HepG2 (cell line): Measurements from ENCODE around the gene HRC. TPM values are rescaled to one million over a fixed set of nuclear protein-coding genes. Genes with fewer than 3 reads are reported as not detected.

Experiments
- ATAC-seq: fragments of 200-7000 bp; cut with Tn5 transposase; 3 replicates; pipeline ENCODE4 v1.9.1; 2020; ENCODE audit warnings: mild to moderate bottlenecking, moderate library complexity
- BruUV-seq: library from RNA; stranded (reverse); fragments of 400-500 nt; replicated peaks from 2 replicates; lab custom pipeline; 2021; lab: Mats Ljungman, UMichigan
- CTCF ChIA-PET: fragments of 300-600 bp; formaldehyde crosslinking; extraction: SDS; loops from one replicate; lab custom pipeline; 2021; ENCODE audit warnings: low total read pairs, inconsistent platforms, low intra/inter-chr PET ratio; lab: Yijun Ruan, JAX
- POLR2A ChIA-PET: fragments of 350-600 bp; sonication (Branson Sonifier 250); formaldehyde crosslinking; loops from one replicate; lab custom pipeline; 2020; ENCODE audit warnings: antibody characterized with exemption, inconsistent platforms; lab: Yijun Ruan, JAX
- DNase-seq: peaks from one replicate; pipeline ENCODE4 v3.0.0-alpha.2; 2015; ENCODE audit warnings: low spot score
- FAIRE-seq: peaks from 3 replicates; lab custom pipeline; 2011; peaks lifted over from hg19 to GRCh38; lab: Jason Lieb, UNC
- H2AFZ ChIP-seq: one replicate; pipeline ENCODE4 v1.6.1; 2011; ENCODE audit warnings: low read length, inconsistent platforms
- H3K27ac ChIP-seq: fragments of 300-600 bp; 3 replicates; pipeline ENCODE4 v1.8.0; 2011; ENCODE audit warnings: mixed run types, mild to moderate bottlenecking, mixed read lengths, low read length, inconsistent platforms; ENCODE audit not compliant: insufficient read depth; ENCODE audit errors: extremely low read length
- H3K27me3 ChIP-seq, 2 experiments: fragments of 200-600 bp in 1 of 2; 2 replicates in 1 of 2; 3 replicates in 1 of 2; pipeline versions ENCODE4 v1.6.0 to v1.8.0; 2011; ENCODE audit warnings: low read length in 2 of 2, mild to moderate bottlenecking in 2 of 2, moderate library complexity in 2 of 2, inconsistent platforms in 1 of 2; ENCODE audit not compliant: insufficient read depth in 2 of 2, control insufficient read depth in 1 of 2
- H3K36me3 ChIP-seq, 2 experiments: fragments of 200-600 bp in 1 of 2; replicated peaks in 1 of 2; 2 replicates in 1 of 2; 3 replicates in 1 of 2; pipeline versions ENCODE4 v1.5.1 to v1.8.0; 2011; ENCODE audit warnings: low read length in 2 of 2, inconsistent platforms in 1 of 2; ENCODE audit not compliant: insufficient read depth in 2 of 2, control insufficient read depth in 1 of 2
- H3K4me1 ChIP-seq: 2 replicates; pipeline ENCODE4 v1.5.1; 2012; ENCODE audit warnings: low read length, inconsistent platforms; ENCODE audit not compliant: insufficient read depth
- H3K4me2 ChIP-seq: 2 replicates; pipeline ENCODE4 v1.6.0; 2011; ENCODE audit warnings: low read depth, low read length, inconsistent platforms
- H3K4me3 ChIP-seq, 3 experiments: fragments of 200-600 bp in 1 of 3; sonication (generic), shearing (Covaris generic) in 1 of 3; replicated peaks in 1 of 3; 2 replicates each; pipeline ENCODE4 v1.5.1; 2011 to 2016; ENCODE audit warnings: low read length in 3 of 3, inconsistent platforms in 2 of 3, low read depth in 2 of 3, mild to moderate bottlenecking in 2 of 3, control low read depth in 1 of 3, mixed read lengths in 1 of 3; ENCODE audit not compliant: insufficient read depth in 1 of 3
- H3K79me2 ChIP-seq: one replicate; pipeline ENCODE4 v1.6.1; 2011; ENCODE audit warnings: low read length, inconsistent platforms; ENCODE audit not compliant: insufficient read depth
- H3K9ac ChIP-seq: 2 replicates; pipeline ENCODE4 v1.6.0; 2011; ENCODE audit warnings: mild to moderate bottlenecking, low read depth, low read length, inconsistent platforms; ENCODE audit not compliant: insufficient read depth
- H3K9me3 ChIP-seq: 2 replicates; pipeline ENCODE4 v1.5.1; 2012; ENCODE audit warnings: mild to moderate bottlenecking, low read length
- H4K20me1 ChIP-seq: 2 replicates; pipeline ENCODE4 v1.6.0; 2011; ENCODE audit warnings: inconsistent platforms, mild to moderate bottlenecking, low read length, moderate library complexity; ENCODE audit not compliant: insufficient read depth
- AGO2 ChIP-seq: fragments of 200-400 bp; formaldehyde crosslinking; optimal IDR thresholded peaks from 2 replicates; pipeline ENCODE3; 2017; ENCODE audit warnings: mild to moderate bottlenecking, low read depth, low read length, moderate library complexity
- FOXM1 ChIP-seq: sonication (generic); formaldehyde crosslinking; IDR thresholded peaks from 2 replicates; pipeline ENCODE4 v1.5.0; 2020; ENCODE audit warnings: missing genetic modification reagents
- GTF2F1 ChIP-seq: fragments of 150-350 bp; IDR thresholded peaks from 2 replicates; pipeline ENCODE4 v1.6.1; 2014; ENCODE audit warnings: low read length
- KDM1A ChIP-seq: IDR thresholded peaks from 2 replicates; pipeline ENCODE4 v1.6.1; 2016; ENCODE audit warnings: missing compliant biosample characterization
- NCOR1 ChIP-seq: fragments of 200-600 bp; sonication (generic); IDR thresholded peaks from 2 replicates; pipeline ENCODE4 v1.7.0; 2017; ENCODE audit warnings: antibody characterized with exemption, low read length, borderline replicate concordance
- PCBP1 ChIP-seq: fragments of 200-400 bp; formaldehyde crosslinking; IDR thresholded peaks from 2 replicates; pipeline ENCODE4 v1.6.1; 2017; ENCODE audit warnings: mild to moderate bottlenecking, low read depth, low read length, borderline replicate concordance
- RBFOX2 ChIP-seq: fragments of 200-400 bp; formaldehyde crosslinking; IDR thresholded peaks from 2 replicates; pipeline ENCODE4 v1.6.1; 2017; ENCODE audit warnings: low read depth, mild to moderate bottlenecking, low read length
- RBM22 ChIP-seq: fragments of 200-400 bp; formaldehyde crosslinking; optimal IDR thresholded peaks from 2 replicates; pipeline ENCODE3; 2017; ENCODE audit warnings: mild to moderate bottlenecking, low read length, moderate library complexity
- SYNCRIP ChIP-seq: fragments of 200-400 bp; formaldehyde crosslinking; IDR thresholded peaks from 2 replicates; pipeline ENCODE4 v1.6.1; 2018; ENCODE audit warnings: mild to moderate bottlenecking, low read depth, low read length; ENCODE audit not compliant: insufficient read depth
- WGBS: methylation state at CpG from one replicate; pipeline ENCODE4 v1.1.6; 2017; ENCODE audit warnings: low lambda C conversion rate; 5-methylcytosine and 5-hydroxymethylcytosine counted together
- in situ Hi-C: cut with HindIII; loops from 2 replicates; pipeline ENCODE4 v1.10.0; 2017; ENCODE audit warnings: low pct_unique_long_range_greater_than_20kb; ENCODE audit not compliant: extremely low pct_ligation_motif_present
- intact Hi-C: fragments of 100-400 bp; cut with micrococcal nuclease; formaldehyde crosslinking; loops from one replicate; pipeline ENCODE4 v1.10.0; 2022; ENCODE audit not compliant: unreplicated experiment
- polyA plus RNA-seq, 8 experiments: library from polyadenylated mRNA; depleted of rRNA in 3 of 8; stranded (reverse) in 7 of 8; unstranded in 1 of 8; fragments of >200 nt; fragmentation: Illumina TruSeq in 4 of 8; extraction: Trizol in 4 of 8; gene quantifications; 2 replicates each; pipeline versions ENCODE4 v1.2.1 to v1.2.3, GENCODE V29; 2011 to 2016; ENCODE audit warnings: low read depth in 4 of 8, missing spikeins in 1 of 8, mixed read lengths in 1 of 8; ENCODE audit not compliant: insufficient read depth in 1 of 8
- total RNA-seq, 5 experiments: library from RNA; depleted of rRNA; stranded (reverse); fragments of >200 nt; fragmentation: Illumina TruSeq; extraction: Trizol; gene quantifications; 2 replicates each; pipeline ENCODE4 v1.2.3, GENCODE V29; 2016; ENCODE audit warnings: low read depth in 1 of 5
- TF ChIP-seq, protein P1 (sequence below): sonication (generic); formaldehyde crosslinking; IDR thresholded peaks from 2 replicates; pipeline ENCODE4 v1.8.1; 2023; ENCODE audit warnings: missing genetic modification reagents, mild to moderate bottlenecking, borderline replicate concordance

Gene HRC
- total and polyA plus RNA-seq, 2 of the 13 experiments (the other 11 are each of a cell fraction or from before 2014, with no cell fraction given) = 3.6 to 15.4 TPM

DNA sequence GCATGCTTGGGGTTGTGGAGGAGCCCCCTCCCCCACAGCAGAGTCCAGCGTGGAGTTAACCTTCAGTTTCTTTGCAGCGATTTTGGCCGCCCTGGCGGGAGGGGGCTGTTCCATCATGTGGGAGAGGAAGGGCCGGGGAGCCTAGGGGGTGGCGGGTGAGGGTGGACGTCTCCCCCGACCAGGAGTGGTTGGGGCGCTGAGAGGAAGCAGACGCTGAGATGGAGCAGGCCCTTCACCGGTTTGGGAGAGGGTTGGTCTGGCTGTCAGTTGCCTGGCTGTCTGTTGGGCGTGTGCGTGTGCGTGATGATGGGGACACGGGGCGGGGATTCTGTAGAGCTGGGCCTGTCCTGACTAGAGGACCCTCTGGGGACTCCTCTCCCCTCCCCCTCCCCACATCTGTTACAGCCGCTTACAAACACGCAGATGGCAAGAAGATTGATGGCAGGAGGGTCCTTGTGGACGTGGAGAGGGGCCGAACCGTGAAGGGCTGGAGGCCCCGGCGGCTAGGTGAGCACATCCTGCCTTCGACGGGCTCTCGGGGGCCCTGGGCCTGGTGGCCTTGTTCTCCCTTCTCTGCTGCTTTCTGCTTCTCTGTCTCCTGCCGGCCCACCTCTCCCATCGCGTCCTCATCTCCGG lies 50.8 kb downstream of the HRC start (continued):
- TF ChIP-seq PCBP1 (0 out of 2 replicates have a peak, but pooled peaks have one; percentile 44), KDM1A (CRISPR knock-in tag) (no peak), RBM22 (peak; percentile 65), GTF2F1 (no peak), FOXM1 (no peak)
- TF ChIP-seq, protein P1, sequence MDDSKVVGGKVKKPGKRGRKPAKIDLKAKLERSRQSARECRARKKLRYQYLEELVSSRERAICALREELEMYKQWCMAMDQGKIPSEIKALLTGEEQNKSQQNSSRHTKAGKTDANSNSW (CRISPR knock-in tag) = no peak

DNA sequence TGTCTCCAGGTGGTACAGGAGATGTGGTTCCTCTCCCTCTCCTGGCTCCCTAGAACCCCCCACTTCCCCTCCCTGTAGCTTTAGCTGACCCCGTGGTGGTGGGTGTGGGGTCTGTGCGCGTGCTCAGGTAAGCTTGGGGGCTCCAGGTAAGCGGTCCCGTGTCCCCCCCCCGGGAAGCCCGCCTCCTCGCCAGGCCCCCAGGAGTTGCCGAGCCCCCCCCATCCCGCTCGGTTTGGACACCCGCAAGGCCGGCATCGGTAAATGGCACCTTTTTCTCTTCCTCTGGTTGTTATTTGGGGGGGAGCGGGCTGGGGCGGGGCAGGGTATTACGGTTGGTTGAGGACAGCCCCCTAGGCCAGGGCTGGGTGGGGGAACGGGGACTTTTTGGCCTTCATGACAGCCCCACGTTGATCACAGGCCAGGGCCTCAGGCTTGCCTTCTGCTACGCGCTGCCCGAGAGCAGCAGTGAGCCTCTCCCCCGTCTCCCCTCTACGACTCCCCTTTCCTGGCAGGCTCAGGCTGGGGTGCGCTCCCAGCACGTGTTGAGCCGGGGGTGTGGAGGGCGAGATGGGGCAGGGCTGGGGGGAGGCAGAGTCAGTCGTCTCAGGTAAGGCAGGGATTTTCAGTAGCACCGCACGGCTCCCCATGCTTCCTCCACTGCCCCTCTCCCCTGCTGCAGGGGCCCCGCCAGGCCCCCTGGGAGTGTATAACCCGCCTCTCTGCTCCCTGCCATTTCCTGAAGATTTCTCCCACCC lies 51.7 kb downstream of the HRC start:
- no peak for FAIRE-seq
- CTCF ChIA-PET = no interaction called here
- no peak overlapping the region for H2AFZ ChIP-seq
- no TSS peak for BruUV-seq
- no peak for ATAC-seq
- WGBS = 94% methylated on average over 22 of the region's 33 CpGs
- no peak for TF ChIP-seq SYNCRIP
- TF ChIP-seq NCOR1 = no peak
- TF ChIP-seq RBFOX2 = peak; percentile 56
- peak; percentile 56 for TF ChIP-seq AGO2
- TF ChIP-seq, all 625 proteins: peak for 2
- intact Hi-C loops (no loop called here), in situ Hi-C loops (no loop called here)
- Histone ChIP-seq H3K79me2 (peaks cover 6% of the 10 kb centered on the region), H3K4me1 (no peaks in the 10 kb centered on the region), H3K9me3 (no peaks in the 10 kb centered on the region), H3K4me3 (no peak overlapping the region), H3K4me2 (no peak overlapping the region), H3K27me3 (no peaks in the 10 kb centered on the region), H3K9ac (no peak overlapping the region), H3K36me3 (peaks cover 38 to 89% of the 10 kb centered on the region in 2 experiments), H4K20me1 (peaks cover 26% of the 10 kb centered on the region), H3K27ac (no peak overlapping the region)
- POLR2A ChIA-PET = no interaction called here
- no peak for DNase-seq
